OCI-M2 (cell line): ENCODE data around the gene MACROD2.
"Not testable (repeated sequence)": the region's sequence is repeated elsewhere in the genome, so short reads cannot be mapped to it uniquely, and the experiment has no call there.

Experiments used
- DNase-seq: peaks from one replicate; lab custom pipeline; 2025; ENCODE audit not compliant: unreplicated experiment; lab: John Stamatoyannopoulos, UW

The MACROD2 gene

GRCh38 chr20:15937179-15937578, 1941.9 kb downstream of the MACROD2 start:
- DNase-seq, result no peak

GRCh38 chr20:15938847-15939246, 1943.5 kb downstream of the MACROD2 start:
- no peak for DNase-seq

- DNase-seq, result no peak
These were observed 1944.8 kb downstream of the MACROD2 start for GRCh38 chr20:15940127-15940526.

GRCh38 chr20:15942130-15942529, 1946.8 kb downstream of the MACROD2 start:
- DNase-seq, result no peak

- no peak for DNase-seq
These were observed 1950.0 kb downstream of the MACROD2 start for GRCh38 chr20:15945289-15945688.

GRCh38 chr20:15949391-15949790, 1954.1 kb downstream of the MACROD2 start:
- DNase-seq, result no peak

- no peak for DNase-seq
These were observed 1956.3 kb downstream of the MACROD2 start for GRCh38 chr20:15951658-15952057.

GRCh38 chr20:15958142-15958541, 1962.8 kb downstream of the MACROD2 start:
- DNase-seq, result no peak

- no peak for DNase-seq
These were observed 1969.8 kb downstream of the MACROD2 start for GRCh38 chr20:15965165-15965564.

GRCh38 chr20:15967334-15967733, 1972.0 kb downstream of the MACROD2 start:
- DNase-seq, result no peak

GRCh38 chr20:15976047-15976736, 1980.9 kb downstream of the MACROD2 start:
- DNase-seq, result no peak

GRCh38 chr20:15977026-15977425, 1981.7 kb downstream of the MACROD2 start:
- DNase-seq, result no peak

- DNase-seq, result no peak
These were observed 1982.4 kb downstream of the MACROD2 start for GRCh38 chr20:15977758-15978157.

- DNase-seq, result not testable (repeated sequence)
These were observed 1990.4 kb downstream of the MACROD2 start for GRCh38 chr20:15985494-15986368.

- DNase-seq, result no peak
These were observed 1991.4 kb downstream of the MACROD2 start for GRCh38 chr20:15986690-15987089.

- DNase-seq, result no peak
These were observed 1996.0 kb downstream of the MACROD2 start for GRCh38 chr20:15991279-15991678.

GRCh38 chr20:15992564-15992963, 1997.2 kb downstream of the MACROD2 start:
- no peak for DNase-seq

GRCh38 chr20:16000112-16000511, 2004.8 kb downstream of the MACROD2 start:
- no peak for DNase-seq

- DNase-seq, result no peak
These were observed 2006.0 kb downstream of the MACROD2 start for GRCh38 chr20:16001286-16001685.

- no peak for DNase-seq
These were observed 2008.0 kb downstream of the MACROD2 start for GRCh38 chr20:16003310-16003709.

- DNase-seq, result no peak
These were observed 2009.0 kb downstream of the MACROD2 start for GRCh38 chr20:16004108-16004854.
